ENCODE data around the gene PARP8.

Gene PARP8

DNA sequence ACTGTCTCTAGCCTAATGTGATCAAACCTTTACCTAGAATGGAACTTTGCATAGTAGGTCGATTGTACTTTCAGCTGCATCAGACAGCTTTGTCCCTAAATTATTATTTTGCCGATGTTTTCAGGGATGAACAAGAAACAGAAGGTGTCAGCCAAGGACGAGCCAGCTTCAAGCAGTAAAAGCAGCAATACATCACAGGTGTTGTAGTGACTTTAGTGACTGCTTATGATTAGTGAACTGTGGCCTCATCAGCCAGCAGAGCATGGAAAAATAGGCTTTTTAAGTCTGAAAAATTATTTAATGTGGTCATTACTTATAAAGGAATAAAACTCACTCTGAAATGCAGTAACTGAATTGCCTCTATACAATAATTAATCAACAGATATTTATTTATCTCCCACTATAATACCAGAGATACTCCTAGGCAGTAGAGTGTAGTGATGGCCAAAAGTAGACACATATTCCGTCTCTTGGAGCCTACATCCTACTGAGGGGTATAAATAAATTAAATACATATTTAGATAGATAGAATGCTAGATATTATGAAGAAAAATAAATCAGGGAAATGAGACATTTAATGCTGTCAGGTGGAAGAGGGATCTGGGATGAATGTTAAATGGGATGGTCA, 166.3 kb downstream of the PARP8 start:
- Mint-ChIP-seq H3K9me3 (no peaks in the 10 kb centered on the region), H3K27ac (no peak overlapping the region), H3K27me3 (no peaks in the 10 kb centered on the region), H3K4me3 (no peak overlapping the region), H3K4me1 (ENCODE audit: low read depth) (peaks cover 19% of the 10 kb centered on the region), H3K36me3 (ENCODE audit: low read depth) (peaks cover 90% of the 10 kb centered on the region)
- intact Hi-C loops (cut with micrococcal nuclease), result no loop called here

- intact Hi-C loops (cut with micrococcal nuclease), result no loop called here
- Mint-ChIP-seq H3K4me3 (no peak overlapping the region), H3K27ac (no peak overlapping the region), H3K27me3 (no peaks in the 10 kb centered on the region), H3K36me3 (ENCODE audit: low read depth) (peaks cover 90% of the 10 kb centered on the region), H3K4me1 (ENCODE audit: low read depth) (peaks cover 11% of the 10 kb centered on the region), H3K9me3 (no peaks in the 10 kb centered on the region)
Measured at GRCh38 chr5:50836356-50836755, 169.9 kb downstream of the PARP8 start.

DNA sequence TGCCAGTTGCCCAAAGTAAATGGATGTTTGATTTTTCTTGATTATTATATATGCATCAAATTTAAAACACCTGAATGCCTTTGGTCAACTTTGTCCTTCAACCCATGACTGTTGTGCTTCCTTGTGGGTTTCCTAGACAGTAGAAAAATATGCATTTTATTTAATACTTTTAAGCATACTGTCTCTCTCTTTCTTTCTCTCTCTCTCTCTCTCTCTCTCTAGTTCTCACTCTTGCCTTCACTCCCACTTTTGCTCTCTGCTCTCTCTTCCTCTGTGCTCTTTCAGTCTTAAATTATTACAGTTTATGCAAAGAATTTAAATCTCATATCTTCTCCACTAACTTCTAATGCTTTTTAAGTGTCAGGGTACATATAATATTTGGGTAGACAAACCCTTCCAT, 173.0 kb downstream of the PARP8 start:
- H3K4me3 Mint-ChIP-seq, result no peak overlapping the region
- peaks cover 79% of the 10 kb centered on the region for H3K36me3 Mint-ChIP-seq (ENCODE audit: low read depth)
- H3K27me3 Mint-ChIP-seq, result no peaks in the 10 kb centered on the region
- no peak overlapping the region for H3K27ac Mint-ChIP-seq
- intact Hi-C loops (cut with micrococcal nuclease), result no loop called here
- H3K9me3 Mint-ChIP-seq, result no peaks in the 10 kb centered on the region
- peaks cover 11% of the 10 kb centered on the region for H3K4me1 Mint-ChIP-seq (ENCODE audit: low read depth)

- H3K9me3 Mint-ChIP-seq, result no peaks in the 10 kb centered on the region
- no peaks in the 10 kb centered on the region for H3K4me1 Mint-ChIP-seq (ENCODE audit: low read depth)
- no peaks in the 10 kb centered on the region for H3K27me3 Mint-ChIP-seq
- H3K27ac Mint-ChIP-seq, result no peak overlapping the region
- no peak overlapping the region for H3K4me3 Mint-ChIP-seq
- intact Hi-C loops (cut with micrococcal nuclease), result no loop called here
- H3K36me3 Mint-ChIP-seq (ENCODE audit: low read depth), result peaks cover 46% of the 10 kb centered on the region
Measured at GRCh38 chr5:50843091-50843490, 176.7 kb downstream of the PARP8 start.

DNA sequence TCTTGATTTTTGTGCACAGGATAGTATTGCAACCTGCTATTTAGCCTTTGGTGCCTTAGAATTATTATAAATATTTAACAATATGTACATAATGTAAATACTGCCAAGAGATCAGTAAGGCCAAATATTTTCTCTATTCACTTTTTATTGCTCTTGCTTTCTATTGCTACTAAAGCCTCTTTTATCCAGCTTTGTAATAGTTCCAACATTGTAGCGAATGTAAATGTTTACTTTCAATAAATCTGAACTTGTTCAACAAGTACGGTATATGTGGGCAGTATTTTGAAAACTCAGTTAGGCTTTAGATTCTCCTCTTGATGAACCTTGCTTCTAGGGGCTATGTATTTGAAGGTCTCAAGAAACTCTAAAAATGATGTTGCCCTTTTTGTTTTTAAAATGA, 179.8 kb downstream of the PARP8 start:
- no peaks in the 10 kb centered on the region for H3K9me3 Mint-ChIP-seq
- no peaks in the 10 kb centered on the region for H3K27me3 Mint-ChIP-seq
- no peak overlapping the region for H3K4me3 Mint-ChIP-seq
- intact Hi-C loops (cut with micrococcal nuclease), result no loop called here
- H3K4me1 Mint-ChIP-seq (ENCODE audit: low read depth), result peaks cover 4% of the 10 kb centered on the region
- H3K27ac Mint-ChIP-seq, result no peak overlapping the region
- H3K36me3 Mint-ChIP-seq (ENCODE audit: low read depth), result peaks cover 16% of the 10 kb centered on the region

DNA sequence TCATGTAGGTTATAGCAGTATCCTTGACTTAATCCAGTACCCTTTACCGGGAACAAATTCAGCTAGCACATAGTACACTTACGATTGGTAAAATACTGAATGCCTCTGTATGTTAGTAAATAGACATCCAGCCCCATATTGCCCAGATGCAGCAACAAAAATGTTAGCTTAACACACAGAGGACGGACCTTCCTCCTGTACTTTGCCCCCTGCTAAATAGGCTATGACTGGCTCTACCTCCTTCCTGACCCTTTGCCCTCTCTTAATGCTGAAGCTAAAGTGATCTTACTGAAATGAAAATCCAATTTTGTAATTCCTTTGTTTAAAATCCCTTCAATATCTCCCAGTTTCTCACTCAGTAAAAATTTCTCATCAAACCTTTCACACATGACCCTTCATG, 183.1 kb downstream of the PARP8 start:
- Mint-ChIP-seq H3K4me1 (ENCODE audit: low read depth) (peaks cover 34% of the 10 kb centered on the region), H3K36me3 (ENCODE audit: low read depth) (peaks cover 3% of the 10 kb centered on the region)

GRCh38 chr5:50853151-50853550, 186.7 kb downstream of the PARP8 start:
- Mint-ChIP-seq H3K27ac (peak overlapping the region; percentile 93), H3K9me3 (no peaks in the 10 kb centered on the region), H3K36me3 (ENCODE audit: low read depth) (peaks cover 7% of the 10 kb centered on the region), H3K27me3 (no peaks in the 10 kb centered on the region), H3K4me3 (peak overlapping the region; percentile 58), H3K4me1 (ENCODE audit: low read depth) (peaks cover 70% of the 10 kb centered on the region)
- intact Hi-C loops (cut with micrococcal nuclease), result no loop called here

More for the DNA sequence above, 183.1 kb downstream of the PARP8 start:
- Mint-ChIP-seq H3K27ac (no peak overlapping the region), H3K27me3 (no peaks in the 10 kb centered on the region), H3K9me3 (no peaks in the 10 kb centered on the region), H3K4me3 (no peak overlapping the region)
- intact Hi-C loops (cut with micrococcal nuclease), result no loop called here

DNA sequence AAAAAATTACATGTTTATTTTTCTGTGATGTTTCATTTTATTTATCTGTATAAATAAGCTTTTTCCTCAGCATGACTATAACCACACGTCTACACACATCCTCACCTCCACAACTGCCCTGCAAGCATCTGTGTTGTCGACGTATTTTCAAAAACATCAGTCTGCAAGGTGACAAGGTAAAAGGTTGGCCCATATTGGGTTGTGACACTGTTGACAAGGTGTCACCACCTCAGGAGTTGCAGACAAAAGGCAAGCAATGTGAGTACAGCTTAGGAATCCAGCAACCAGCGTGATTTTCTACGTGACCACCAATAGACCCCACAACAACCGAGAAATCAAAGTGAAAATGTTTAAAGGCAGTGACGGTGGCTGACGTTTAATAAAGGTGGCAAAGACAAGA, 187.6 kb downstream of the PARP8 start:
- Mint-ChIP-seq H3K4me1 (ENCODE audit: low read depth) (peaks cover 72% of the 10 kb centered on the region), H3K4me3 (no peak overlapping the region), H3K36me3 (ENCODE audit: low read depth) (peaks cover 7% of the 10 kb centered on the region), H3K9me3 (no peaks in the 10 kb centered on the region), H3K27me3 (no peaks in the 10 kb centered on the region), H3K27ac (peak overlapping the region; percentile 93)
- intact Hi-C loops (cut with micrococcal nuclease), result no loop called here

DNA sequence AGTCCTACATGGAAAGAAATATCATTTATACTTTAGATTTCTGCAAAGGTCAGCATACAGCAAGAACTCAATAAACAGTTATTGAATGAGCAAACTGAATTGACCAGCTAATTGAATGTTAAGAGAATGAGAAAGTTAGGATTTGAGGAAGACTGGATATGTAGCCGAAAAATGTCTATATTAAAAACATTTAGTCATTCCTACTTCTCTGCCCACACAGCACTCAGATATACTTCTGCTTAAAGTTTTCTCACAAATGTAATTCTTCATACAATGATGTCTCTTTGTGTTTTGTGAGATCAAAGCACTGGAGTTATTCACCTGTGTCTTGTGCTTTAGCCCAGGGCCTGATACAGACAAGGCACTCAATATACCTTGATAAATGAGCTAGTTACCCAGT, 188.6 kb downstream of the PARP8 start:
- Mint-ChIP-seq H3K36me3 (ENCODE audit: low read depth) (peaks cover 7% of the 10 kb centered on the region), H3K27me3 (no peaks in the 10 kb centered on the region), H3K27ac (peak overlapping the region; percentile 93), H3K9me3 (peaks cover 3% of the 10 kb centered on the region), H3K4me1 (ENCODE audit: low read depth) (peaks cover 72% of the 10 kb centered on the region), H3K4me3 (no peak overlapping the region)
- intact Hi-C loops (cut with micrococcal nuclease), result no loop called here

GRCh38 chr5:50856401-50857119, 190.1 kb downstream of the PARP8 start:
- peak overlapping the region; percentile 93 for H3K27ac Mint-ChIP-seq

DNA sequence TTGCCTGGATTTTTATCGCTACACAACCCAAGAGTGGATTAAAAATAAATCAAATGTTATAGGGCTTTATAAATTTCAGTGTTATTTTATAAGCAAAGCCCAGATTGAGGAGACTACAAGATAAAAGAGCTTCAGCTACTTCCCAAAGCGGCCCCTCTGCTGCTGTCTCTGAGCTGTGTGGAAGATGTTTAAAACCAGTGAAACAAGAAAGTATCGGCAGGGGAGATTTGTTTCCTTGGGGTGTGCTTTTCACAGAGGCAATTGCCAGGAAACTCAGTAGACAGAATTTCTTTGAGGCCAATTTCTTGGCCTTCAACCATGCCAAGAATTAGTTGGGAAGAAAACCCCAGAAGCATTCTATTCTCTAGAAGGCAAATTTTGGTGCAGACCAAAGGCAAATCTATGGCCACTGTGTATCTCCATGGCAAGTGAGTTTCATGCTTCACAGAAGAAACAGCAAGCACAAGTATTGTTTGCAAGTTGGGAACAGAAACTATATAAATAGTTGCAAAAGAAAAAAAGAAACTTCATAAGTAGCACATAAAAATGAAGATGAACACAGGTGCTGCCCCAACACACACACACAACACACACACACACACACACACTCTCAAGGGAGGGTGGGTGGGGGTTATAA, 197.2 kb downstream of the PARP8 start:
- Mint-ChIP-seq H3K4me1 (ENCODE audit: low read depth) (no peaks in the 10 kb centered on the region), H3K9me3 (peaks cover 10% of the 10 kb centered on the region), H3K36me3 (ENCODE audit: low read depth) (no peaks in the 10 kb centered on the region), H3K27ac (no peak overlapping the region), H3K27me3 (peaks cover 10% of the 10 kb centered on the region), H3K4me3 (no peak overlapping the region)
- intact Hi-C loops (cut with micrococcal nuclease), result no loop called here

More at GRCh38 chr5:50856401-50857119, 190.1 kb downstream of the PARP8 start:
- Mint-ChIP-seq H3K4me3 (peak overlapping the region; percentile 9), H3K9me3 (peaks cover 10% of the 10 kb centered on the region), H3K36me3 (ENCODE audit: low read depth) (peaks cover 7% of the 10 kb centered on the region), H3K27me3 (no peaks in the 10 kb centered on the region), H3K4me1 (ENCODE audit: low read depth) (peaks cover 65% of the 10 kb centered on the region)
- intact Hi-C loops (cut with micrococcal nuclease), result no loop called here

DNA sequence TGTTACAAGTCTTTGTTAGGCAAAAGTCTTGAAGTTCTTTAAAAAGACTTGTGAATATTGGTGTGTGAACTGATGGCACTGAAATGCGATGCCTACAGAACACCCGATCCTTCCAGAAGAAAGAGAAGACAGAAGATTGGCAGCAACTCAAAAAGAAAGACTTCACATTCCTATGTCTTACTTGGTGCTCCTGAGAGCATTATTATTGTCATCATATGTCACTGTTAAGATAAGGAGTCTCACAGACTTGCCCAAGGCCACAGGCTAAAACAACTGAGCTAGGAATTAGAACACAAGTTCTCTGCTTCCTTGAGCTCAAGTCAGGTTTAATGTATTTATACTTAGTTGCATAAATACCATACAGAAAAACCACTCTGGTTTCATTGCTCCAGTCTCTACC, 198.0 kb downstream of the PARP8 start:
- Mint-ChIP-seq H3K9me3 (peaks cover 10% of the 10 kb centered on the region), H3K36me3 (ENCODE audit: low read depth) (no peaks in the 10 kb centered on the region), H3K27ac (no peak overlapping the region), H3K4me3 (no peak overlapping the region), H3K4me1 (ENCODE audit: low read depth) (no peaks in the 10 kb centered on the region), H3K27me3 (peaks cover 15% of the 10 kb centered on the region)
- intact Hi-C loops (cut with micrococcal nuclease), result no loop called here

- peaks cover 20% of the 10 kb centered on the region for H3K27me3 Mint-ChIP-seq
- H3K4me3 Mint-ChIP-seq, result no peak overlapping the region
- intact Hi-C loops (cut with micrococcal nuclease), result no loop called here
- no peaks in the 10 kb centered on the region for H3K9me3 Mint-ChIP-seq
- H3K27ac Mint-ChIP-seq, result no peak overlapping the region
- no peaks in the 10 kb centered on the region for H3K4me1 Mint-ChIP-seq (ENCODE audit: low read depth)
- no peaks in the 10 kb centered on the region for H3K36me3 Mint-ChIP-seq (ENCODE audit: low read depth)
Measured at GRCh38 chr5:50866415-50866814, 200.0 kb downstream of the PARP8 start.

- intact Hi-C loops (cut with micrococcal nuclease), result no loop called here
- Mint-ChIP-seq H3K36me3 (ENCODE audit: low read depth) (no peaks in the 10 kb centered on the region), H3K27ac (no peak overlapping the region), H3K4me3 (no peak overlapping the region), H3K27me3 (peaks cover 20% of the 10 kb centered on the region), H3K9me3 (no peaks in the 10 kb centered on the region), H3K4me1 (ENCODE audit: low read depth) (no peaks in the 10 kb centered on the region)
Measured at GRCh38 chr5:50867140-50867539, 200.7 kb downstream of the PARP8 start.
